DMS153 treated with DMSO at 0.1 percent for 48 hours (cell line): Measurements from ENCODE around the gene SPATA32.
A peak's percentile ranks its signal among the peaks of the same experiment; 100 is the strongest.

Source experiments
- DNase-seq: peaks from one replicate; lab custom pipeline; 2025; ENCODE audit not compliant: unreplicated experiment; lab: John Stamatoyannopoulos, UW

The SPATA32 gene

GRCh38 chr17:45230410-45230786, 31.5 kb downstream of the SPATA32 start:
- no peak for DNase-seq

- DNase-seq, result no peak
Observed at GRCh38 chr17:45229681-45230409, 32.0 kb downstream of the SPATA32 start.

- DNase-seq, result no peak
Observed at GRCh38 chr17:45228763-45229539, 32.9 kb downstream of the SPATA32 start.

GRCh38 chr17:45227926-45228762, 33.8 kb downstream of the SPATA32 start:
- no peak for DNase-seq

- no peak for DNase-seq
Observed at GRCh38 chr17:45227101-45227925, 34.6 kb downstream of the SPATA32 start.

- DNase-seq, result no peak
Observed at GRCh38 chr17:45226576-45226975, 35.3 kb downstream of the SPATA32 start.

GRCh38 chr17:45225964-45226530, 35.8 kb downstream of the SPATA32 start:
- DNase-seq, result no peak

GRCh38 chr17:45225051-45225700, 36.7 kb downstream of the SPATA32 start:
- no peak for DNase-seq

- no peak for DNase-seq
Observed at GRCh38 chr17:45224671-45225050, 37.2 kb downstream of the SPATA32 start.

- no peak for DNase-seq
Observed at GRCh38 chr17:45223539-45224528, 38.1 kb downstream of the SPATA32 start.

GRCh38 chr17:45222996-45223538, 38.8 kb downstream of the SPATA32 start:
- no peak for DNase-seq

- no peak for DNase-seq
Observed at GRCh38 chr17:45222289-45222995, 39.5 kb downstream of the SPATA32 start.

- DNase-seq, result no peak
Observed at GRCh38 chr17:45222014-45222288, 39.9 kb downstream of the SPATA32 start.

GRCh38 chr17:45221081-45222013, 40.5 kb downstream of the SPATA32 start, which contains the start of gene FMNL1:
Gene FMNL1, plus strand, starts transcription at chr17:45221885. Its CDS starts 240 bp downstream, at chr17:45222125.
- DNase-seq, result no peak

- no peak for DNase-seq
Observed at GRCh38 chr17:45220079-45220478, 41.8 kb downstream of the SPATA32 start.

- DNase-seq, result peak; percentile 41
Observed at GRCh38 chr17:45218895-45219661, 42.8 kb downstream of the SPATA32 start.
